Stimulated activated CD8-positive, alpha-beta memory T cell treated with anti-CD3 and anti-CD28 coated beads, Interleukin-12 subunit alpha, Interleukin-12 subunit beta, amount 100 ng/mL, for 24 hours (primary cell): ENCODE measurements around the gene OR2K2.
"Not testable (repeated sequence)": the region's sequence is repeated elsewhere in the genome, so short reads cannot be mapped to it uniquely, and the experiment has no call there.

Experiments
- DNase-seq: peaks from one replicate; pipeline ENCODE4 v3.0.0-alpha.2; 2020; ENCODE audit errors: extremely low read depth

The OR2K2 gene

DNA sequence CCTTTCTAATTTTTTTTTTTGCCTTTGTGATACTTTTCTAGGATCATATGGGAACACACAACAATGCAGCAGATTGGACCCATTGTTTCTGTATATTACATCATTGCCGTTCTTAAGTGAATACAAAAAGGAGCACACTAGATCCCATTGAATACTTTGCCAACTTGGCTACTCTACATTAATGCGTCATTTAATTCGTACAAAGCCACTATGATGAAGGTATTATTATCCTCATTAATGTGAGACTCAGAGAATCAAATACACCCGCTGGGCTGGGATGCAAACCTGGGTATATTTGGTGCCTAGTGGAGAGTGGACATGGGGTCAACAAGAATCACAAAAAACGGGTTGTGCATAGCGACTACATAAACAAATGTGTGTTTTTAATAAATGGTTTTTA, 31.9 kb downstream of the OR2K2 start:
- no peak for DNase-seq

DNA sequence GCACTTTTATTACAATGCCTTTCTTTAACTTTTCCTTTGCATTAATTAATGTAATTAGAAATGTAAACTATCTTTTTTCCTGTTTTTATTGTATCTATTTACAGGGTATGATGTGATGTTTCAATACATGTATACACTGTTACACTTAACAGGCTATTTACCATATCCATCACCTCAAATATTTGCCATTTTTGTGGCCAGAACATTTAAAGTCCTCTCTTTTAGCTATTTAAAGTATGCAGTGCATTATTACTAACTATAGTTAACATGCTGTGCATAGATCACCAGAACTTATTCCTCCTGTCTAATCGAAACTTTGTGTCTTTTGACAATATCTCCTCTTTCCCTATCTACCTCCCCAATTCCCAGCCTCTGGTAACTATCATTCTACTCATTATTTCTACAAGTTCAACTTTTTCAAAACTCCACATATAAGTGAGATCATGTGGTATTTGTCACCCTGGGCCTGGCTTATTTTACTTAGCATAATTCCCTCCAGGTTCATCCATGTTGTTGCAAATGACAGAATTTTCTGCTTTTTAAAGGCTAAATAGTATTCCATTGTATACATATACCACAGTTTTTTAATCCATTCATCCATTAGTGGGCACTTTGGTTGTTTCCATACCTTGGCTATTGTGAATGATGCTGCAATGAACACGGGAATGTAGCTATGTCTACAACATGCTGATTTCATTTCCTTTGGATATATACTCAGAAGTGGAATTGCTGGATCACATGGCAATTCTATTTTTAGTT, 32.8 kb downstream of the OR2K2 start:
- DNase-seq: no peak

DNA sequence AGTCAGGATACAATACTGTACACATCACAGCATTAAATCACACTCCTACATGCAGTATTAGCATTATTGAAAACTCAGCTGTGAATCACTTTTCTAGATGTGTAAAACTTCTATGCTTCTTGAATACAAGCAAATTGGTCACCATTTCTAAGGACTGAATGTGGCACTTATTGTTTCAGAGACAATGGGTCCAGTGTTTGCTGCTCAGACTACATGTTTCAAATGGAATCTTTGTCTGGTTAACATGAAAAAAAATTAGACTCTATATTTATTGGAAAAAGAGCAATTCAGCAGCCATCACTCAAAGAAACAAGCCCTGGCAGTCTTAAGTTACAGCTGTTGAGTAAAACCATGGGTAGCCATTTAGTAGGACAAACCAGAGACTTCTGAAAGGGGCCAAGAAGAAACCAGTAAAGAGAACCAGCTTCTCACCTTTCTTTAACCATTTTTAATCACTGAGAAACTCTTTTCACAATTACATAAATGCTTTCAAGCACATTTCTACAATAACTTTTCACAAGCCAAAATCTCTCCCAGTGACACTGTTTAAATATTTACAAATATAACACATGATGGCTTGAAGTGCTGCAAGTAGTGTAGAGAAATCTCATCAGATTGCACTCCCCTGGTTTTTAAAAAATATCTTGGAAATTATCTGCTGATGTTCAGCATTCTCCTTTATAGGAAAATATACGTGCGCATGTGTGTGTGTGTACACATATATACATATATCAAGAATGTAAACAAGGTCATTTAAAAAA, 35.2 kb downstream of the OR2K2 start:
- DNase-seq: no peak

DNA sequence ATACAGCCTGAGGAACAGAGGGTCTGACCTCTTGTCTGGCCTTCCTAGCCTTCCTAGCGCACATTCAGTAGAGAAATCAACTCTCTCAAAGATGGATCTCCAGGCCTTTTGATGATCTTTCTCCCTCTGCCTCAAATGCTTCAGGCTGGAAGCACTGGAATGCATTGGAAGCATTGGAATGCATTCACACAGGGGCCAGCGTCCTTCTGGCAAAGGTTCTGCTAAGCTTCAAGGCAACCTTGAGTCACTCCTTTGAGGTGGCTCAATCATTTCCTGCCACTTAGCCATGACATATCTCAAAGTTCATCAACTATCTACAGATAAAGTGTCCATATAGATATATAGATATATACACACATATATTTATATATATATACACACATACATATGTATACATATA, 42.9 kb downstream of the OR2K2 start:
- no peak for DNase-seq

DNA sequence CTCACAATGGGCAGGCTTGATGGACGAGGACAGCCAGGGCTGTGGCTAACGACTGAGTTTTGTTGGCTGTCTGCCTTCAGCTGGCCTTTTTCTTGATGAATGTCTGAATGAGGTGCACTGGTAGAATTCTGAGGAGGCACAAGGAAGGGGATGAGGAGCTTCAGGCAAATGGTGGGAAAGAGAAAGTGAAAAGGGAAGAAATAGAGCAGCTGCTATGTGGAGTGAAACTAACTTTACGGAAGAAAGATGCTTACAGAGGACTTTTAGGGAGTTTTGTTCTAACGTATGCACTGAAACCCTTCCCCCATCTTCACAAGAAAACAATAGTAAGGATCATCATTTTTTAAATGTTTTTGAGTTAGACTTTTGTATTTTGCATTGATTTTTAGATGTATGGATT, 45.3 kb downstream of the OR2K2 start:
- DNase-seq: no peak

DNA sequence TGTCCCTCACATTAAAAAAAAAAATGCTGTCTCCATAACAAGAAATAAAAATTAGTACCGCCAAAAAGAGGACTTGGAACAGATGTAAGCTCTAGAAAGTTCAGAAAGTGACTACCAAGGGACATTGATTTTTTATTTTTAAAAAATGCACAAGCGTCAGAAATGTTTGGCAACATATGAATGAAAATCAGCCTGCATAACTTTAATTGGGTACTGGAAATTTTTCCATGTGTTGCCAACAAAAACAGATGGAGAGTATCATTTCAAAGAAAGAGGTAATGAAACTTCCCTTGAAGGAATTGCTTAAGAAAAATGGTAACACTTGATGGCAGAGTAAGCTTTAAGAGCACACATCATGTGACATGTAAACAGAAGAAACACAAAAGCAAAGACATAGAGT, 47.2 kb downstream of the OR2K2 start:
- DNase-seq: no peak

DNA sequence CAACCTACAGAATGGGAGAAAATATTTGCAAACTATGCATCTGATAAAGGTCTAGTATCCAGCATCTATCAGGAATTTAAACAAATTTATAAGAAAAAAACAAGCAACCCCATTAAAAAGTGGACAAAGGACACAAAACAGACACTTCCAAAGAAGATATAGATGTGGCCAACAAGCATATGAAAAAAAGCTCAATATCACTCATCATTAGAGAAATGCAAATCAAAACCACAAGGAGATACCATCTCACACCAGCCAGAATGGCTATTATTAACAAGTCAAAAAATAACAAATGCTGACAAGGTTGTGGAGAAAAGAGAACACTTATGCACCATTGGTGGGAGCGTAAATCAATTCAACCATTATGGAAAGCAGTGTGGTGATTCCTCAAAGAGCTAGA, 49.2 kb downstream of the OR2K2 start:
- DNase-seq: not testable (repeated sequence)
